C4-2B (cell line): Measurements from ENCODE around the gene SF3B6.

Experiments
- CTCF ChIP-seq: fragments of 450-650 bp; conservative IDR thresholded peaks from 2 replicates; pipeline ENCODE4 v1.5.1; 2017; ENCODE audit warnings: mild to moderate bottlenecking
- ZFX ChIP-seq: fragments of 450-650 bp; IDR thresholded peaks from 2 replicates; pipeline ENCODE4 v1.6.1; 2017

GRCh38 chr2:24022324-24022974, 53.7 kb downstream of the SF3B6 start:
- TF ChIP-seq CTCF (no peak), ZFX (no peak)
